Stimulated activated CD8-positive, alpha-beta memory T cell treated with anti-CD3 and anti-CD28 coated beads, Interleukin-12 subunit alpha, Interleukin-12 subunit beta, amount 100 ng/mL, for 1 hour (primary cell): ENCODE measurements around the gene UVSSA.

Experiments
- DNase-seq: peaks from one replicate; pipeline ENCODE4 v3.0.0-alpha.2; 2020; ENCODE audit warnings: low read depth

The UVSSA gene

GRCh38 chr4:1396806-1397455 is 49.9 kb downstream of the UVSSA start:
- DNase-seq, result no peak

GRCh38 chr4:1398681-1399507 is 51.9 kb downstream of the UVSSA start:
- DNase-seq, result no peak

DNA sequence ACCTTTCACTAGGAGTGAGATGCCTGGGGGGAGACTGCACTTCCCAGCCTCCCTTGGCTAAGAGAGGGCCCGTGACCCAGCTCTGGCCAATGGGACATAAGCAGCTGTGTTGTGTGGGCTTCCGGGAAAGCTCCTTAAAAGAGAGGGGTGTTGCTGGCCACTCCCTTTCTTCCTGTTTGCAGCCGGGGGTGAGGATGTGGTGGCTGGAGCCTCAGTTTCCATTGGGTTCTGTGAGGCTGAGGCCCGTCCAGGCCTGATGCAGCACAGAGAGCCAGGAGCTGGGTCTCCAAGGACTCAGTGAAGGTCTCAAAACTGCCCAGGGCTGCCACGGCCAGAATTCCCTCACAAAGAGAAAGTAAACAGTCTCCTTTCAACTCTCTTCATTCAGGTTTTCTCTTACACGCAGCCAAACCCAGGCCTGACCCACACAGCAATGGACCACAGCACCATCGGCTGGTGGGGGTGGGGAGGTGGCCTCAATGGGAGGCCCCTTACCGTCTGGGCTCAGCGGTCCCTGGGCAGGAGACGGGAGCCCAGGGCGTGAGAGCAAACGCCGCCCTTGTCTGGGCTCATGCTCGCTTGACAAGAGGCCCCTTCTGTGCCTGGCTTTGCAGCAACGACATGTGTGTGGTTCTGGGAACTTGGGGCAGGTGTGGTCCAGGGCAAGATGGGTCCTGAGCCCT is 52.6 kb downstream of the UVSSA start:
- DNase-seq, result no peak

- no peak for DNase-seq
These were observed 53.3 kb downstream of the UVSSA start for GRCh38 chr4:1400191-1400805.

DNA sequence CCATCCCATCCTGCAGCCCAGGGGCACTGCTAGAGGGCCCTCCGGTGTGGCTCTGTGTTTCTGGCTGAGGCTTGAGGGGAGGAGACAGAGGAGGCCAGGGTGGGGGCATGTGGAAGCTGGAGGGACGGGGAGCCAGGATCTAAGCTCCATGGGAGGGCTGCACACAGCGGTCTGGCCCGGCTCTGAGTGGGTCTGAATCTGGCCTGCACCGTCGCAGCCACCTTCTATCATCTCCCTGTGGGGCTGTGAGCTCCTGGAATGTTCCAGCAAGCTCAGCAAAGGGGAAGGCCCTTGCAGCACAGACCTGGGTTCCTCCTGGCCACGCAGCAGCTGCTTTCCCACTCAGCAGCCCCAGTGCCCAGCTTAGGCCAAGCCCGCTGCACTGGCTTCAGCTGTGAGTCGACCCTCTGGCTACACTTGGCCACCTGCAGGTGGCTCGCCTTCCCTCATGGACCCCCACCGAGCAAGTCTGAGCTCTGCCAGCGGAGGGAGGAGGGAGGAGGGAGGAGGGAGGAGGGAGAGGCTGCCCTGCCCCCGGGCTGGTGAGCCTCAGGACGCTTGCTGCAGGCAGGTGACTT is 53.9 kb downstream of the UVSSA start:
- no peak for DNase-seq

DNA sequence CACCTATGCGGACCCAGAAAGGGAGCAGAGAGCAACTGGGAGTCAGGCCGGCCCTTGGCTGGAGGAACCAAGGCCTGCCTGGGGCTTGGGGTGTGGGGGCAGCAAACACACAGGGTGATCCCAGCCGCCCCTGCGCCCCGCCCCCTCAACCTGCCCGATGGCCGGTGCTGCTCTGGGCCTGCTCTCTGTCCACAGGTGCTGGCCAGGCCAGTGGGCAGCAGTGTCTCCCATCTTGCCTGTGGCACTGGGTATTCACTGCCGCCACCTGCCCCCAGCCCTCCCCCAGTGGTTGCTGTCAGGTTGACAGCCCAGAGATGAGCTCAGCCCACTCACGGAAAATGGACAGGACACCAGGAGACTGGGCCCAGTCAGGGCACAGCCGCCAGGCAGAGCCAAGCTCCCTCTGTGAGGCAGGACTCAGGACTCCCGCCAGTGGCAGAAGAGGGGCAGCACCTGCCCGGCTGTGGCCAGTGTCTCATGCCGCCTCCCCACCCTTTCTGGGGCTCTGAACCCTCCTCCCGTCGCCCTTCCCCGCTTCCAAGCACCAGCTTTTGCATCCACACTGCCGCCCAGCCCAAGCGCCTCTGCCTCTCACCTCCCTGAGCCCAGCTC is 54.5 kb downstream of the UVSSA start:
- no peak for DNase-seq

GRCh38 chr4:1402021-1402515 is 55.1 kb downstream of the UVSSA start:
- DNase-seq, result no peak

- no peak for DNase-seq
These were observed 55.6 kb downstream of the UVSSA start for GRCh38 chr4:1402516-1403091.

DNA sequence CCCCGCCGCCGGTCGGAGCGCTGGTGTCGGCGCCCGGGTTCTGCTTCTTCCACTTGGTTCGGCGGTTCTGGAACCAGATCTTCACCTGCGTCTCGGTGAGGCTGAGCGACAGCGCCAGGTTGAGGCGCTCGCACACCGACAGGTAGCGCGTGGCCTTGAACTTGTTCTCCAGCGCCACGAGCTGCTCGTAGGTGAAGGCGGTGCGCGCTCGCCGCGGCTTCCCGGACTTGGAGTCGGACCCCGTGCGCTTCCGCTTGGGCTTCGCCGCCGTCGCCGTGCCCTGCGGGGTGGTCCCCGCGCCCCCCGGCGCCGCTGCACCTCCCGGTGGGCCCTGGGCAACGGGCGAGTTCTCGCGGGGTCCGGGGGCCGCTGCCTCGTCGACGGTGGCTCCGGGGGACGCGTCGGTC is 56.2 kb downstream of the UVSSA start:
- no peak for DNase-seq

GRCh38 chr4:1403591-1404572 is 56.9 kb downstream of the UVSSA start:
- no peak for DNase-seq

DNA sequence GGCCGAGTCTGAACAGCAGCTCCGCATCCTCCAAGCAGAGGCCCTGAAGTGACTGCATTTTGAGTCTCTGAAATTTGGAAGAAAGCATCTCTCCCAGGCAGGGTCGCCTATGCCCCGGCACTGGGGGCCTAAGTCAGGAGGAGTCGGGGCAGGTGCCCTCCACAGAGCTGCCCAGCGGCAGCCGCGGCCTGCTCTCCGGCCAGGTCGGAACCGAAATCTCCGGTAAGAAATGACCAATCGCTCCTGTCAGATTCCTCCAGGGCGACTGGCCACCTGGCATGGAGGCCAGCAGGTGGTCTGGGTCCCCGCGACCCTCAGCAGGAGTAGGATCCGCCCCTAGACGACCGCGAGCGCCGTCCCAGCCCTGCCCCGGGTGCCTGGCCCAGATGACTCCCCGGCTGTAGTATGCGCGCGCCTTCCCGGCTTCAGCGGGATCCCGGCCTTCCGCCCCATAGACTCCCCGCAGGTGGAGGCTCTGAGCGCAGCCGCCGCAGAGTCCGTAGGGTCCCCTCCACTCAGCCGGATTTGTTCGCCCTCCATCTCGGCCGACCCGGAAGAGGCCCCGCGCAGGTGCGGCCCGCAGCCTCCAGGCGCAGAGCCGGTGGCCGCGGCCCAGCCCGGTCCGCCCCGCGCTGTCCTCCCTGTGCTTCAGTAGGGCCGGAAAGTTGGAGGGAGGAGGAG is 57.7 kb downstream of the UVSSA start:
- DNase-seq, result no peak

DNA sequence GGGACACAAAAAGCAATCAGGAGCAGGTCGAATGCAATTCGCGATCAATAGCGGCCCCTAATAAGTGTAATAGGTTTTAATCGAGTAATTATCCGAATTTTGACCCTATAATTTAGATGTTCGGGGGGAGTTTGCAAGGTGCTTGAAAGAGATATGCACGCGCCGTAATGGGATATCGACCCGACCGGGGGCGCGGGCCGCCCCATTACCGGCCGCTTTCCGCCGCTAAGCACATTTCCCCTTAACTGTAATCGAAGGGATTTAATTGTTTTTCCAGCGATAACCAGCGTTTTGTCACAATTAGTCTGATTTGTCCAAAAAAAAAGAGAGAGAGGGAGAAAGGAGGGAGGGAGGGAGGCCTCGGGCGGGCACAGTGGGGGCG is 58.2 kb downstream of the UVSSA start:
- DNase-seq, result no peak

DNA sequence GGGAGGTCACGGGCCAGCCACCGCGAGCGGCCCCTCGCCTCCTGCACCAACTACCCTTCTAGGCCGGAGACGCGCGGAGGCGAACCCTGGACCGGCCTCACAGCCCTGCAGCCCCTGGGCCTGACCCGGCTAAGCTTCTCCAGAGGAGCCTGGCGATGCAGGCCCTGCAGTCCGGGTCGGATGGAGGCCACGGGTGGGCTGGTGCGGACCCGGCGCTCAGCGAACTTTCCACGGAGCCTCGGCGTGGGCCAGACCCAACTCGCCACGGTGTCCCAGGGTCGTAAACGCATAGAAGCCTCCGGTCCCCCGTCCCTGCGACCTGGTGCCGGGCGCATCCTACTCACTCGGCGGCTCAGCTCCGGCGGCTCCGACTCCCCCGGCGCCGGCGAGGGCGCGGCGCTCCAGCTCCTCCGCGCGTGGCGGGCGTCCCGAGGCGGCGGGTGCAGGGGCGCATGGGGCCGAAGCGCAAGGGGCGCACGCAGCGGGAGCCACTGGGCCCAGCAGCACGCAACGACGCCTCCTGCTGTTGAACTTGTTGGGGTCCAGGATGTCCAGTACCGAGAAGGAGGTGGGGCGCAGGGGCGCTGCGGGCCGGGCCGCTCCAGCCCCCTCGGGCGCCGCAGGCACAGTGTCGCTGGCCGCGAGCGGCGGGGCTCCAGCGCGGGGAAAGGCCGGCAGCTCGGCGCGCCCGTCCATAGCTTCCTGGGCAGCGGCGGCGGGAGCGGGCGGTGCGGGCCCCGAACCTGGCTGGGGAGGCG is 58.8 kb downstream of the UVSSA start:
- DNase-seq, result no peak

- no peak for DNase-seq
These were observed 59.5 kb downstream of the UVSSA start, which contains the start of gene NKX1-1 for GRCh38 chr4:1406394-1406980. Gene NKX1-1 (minus strand): TSS chr4:1406442. CDS start chr4:1406442, 0 bp downstream.

DNA sequence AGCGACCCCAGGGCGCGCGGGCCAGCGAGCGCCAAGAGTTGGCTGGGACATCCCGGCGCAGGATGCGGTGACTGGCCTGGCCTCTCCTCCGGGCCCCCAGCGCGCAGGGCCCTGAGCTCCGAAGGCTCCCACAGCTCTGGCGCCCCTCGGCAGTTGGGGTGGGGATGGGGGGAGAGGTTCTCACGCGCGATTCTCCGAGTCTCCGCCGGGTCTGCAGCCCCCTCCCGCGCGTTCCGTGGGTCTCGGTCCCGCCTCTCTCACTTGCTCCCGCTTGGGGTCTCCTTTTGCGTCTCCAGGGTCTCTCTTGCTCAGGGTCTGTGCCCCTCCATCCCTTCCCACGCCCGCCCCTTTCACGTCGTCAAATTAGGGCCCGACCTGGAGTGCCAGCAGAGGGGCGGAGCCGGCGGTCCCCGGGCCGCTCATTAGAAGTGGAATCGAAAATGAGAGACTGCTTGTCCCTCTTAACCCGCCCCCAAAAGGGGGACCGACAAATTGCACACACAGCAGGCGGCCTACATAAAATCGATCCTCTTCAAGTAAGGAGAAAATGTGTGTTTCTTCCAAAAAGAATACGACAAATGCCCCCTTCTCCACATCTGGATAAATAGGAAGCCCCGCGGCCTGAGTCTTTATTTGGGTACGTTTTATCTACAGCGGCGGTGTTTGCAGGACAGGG is 60.1 kb downstream of the UVSSA start:
- DNase-seq, result no peak

DNA sequence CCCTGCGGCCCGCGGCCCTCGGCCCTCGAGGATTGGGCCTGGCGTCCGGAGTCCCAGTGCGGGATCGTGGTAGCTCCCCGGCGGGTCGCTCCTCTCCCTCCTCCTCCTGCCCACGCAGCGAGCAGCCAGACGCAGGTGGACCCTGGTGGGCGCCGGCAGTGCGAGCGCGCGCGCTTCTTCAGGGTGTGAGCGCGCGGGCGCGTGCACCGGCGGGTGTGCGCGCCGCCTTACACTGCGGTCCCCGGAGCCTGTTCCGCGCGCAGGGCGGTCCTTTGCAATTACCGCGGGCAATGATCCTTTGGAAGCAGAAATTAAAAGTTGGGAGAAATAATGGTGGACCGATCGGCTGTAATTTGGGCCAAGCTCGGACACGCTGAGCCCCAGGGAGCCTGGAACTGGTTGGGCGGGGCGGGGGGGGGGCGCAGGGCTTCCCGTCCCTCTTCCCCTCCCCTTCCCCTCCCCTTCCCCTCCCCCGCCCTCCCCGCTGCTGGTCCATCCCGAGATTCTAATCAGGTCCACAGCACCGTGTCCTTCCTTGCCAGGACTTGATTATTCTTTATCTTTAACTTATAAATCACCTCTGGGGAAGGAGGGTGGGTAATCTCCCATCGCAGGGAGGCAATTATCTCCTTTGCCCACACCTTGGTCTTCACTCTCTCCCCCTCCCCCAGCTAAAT is 60.8 kb downstream of the UVSSA start:
- DNase-seq, result no peak

GRCh38 chr4:1408418-1408817 is 61.4 kb downstream of the UVSSA start:
- no peak for DNase-seq
